Neuronal stem cell (in vitro differentiated cells): ENCODE measurements around the gene TMPRSS6.
"Not testable (repeated sequence)": the region's sequence is repeated elsewhere in the genome, so short reads cannot be mapped to it uniquely, and the experiment has no call there.

ENCODE experiments used
- DNase-seq: peaks from one replicate; pipeline ENCODE4 v3.0.0-alpha.2; 2013; ENCODE audit warnings: low spot score
- H2AFZ ChIP-seq: one replicate; pipeline ENCODE4 v1.6.1; 2013; ENCODE audit warnings: mild to moderate bottlenecking, low read length, inconsistent platforms
- H2AK5ac ChIP-seq: 2 replicates; pipeline ENCODE4 v1.6.1; 2013; ENCODE audit warnings: low read depth, mild to moderate bottlenecking, inconsistent platforms, low read length, moderate library complexity, mixed read lengths
- H2BK120ac ChIP-seq: 2 replicates; pipeline ENCODE4 v1.6.1; 2013; ENCODE audit warnings: low read depth, mild to moderate bottlenecking, inconsistent platforms, low read length, moderate library complexity, mixed read lengths
- H2BK12ac ChIP-seq: one replicate; pipeline ENCODE4 v1.6.1; 2013; ENCODE audit warnings: low read length, inconsistent platforms
- H2BK15ac ChIP-seq: 2 replicates; pipeline ENCODE4 v1.6.1; 2013; ENCODE audit warnings: mild to moderate bottlenecking, low read length, inconsistent platforms, mixed read lengths
- H2BK5ac ChIP-seq: one replicate; pipeline ENCODE4 v1.6.1; 2013; ENCODE audit warnings: inconsistent platforms, mild to moderate bottlenecking, low read length, moderate library complexity
- H3K14ac ChIP-seq: one replicate; pipeline ENCODE4 v1.6.1; 2013; ENCODE audit warnings: low read length, inconsistent platforms
- H3K18ac ChIP-seq: 2 replicates; pipeline ENCODE4 v1.6.1; 2013; ENCODE audit warnings: low read length, inconsistent platforms
- H3K23ac ChIP-seq: 2 replicates; pipeline ENCODE4 v1.6.1; 2013; ENCODE audit warnings: low read depth, mild to moderate bottlenecking, mixed read lengths, low read length, inconsistent platforms; ENCODE audit not compliant: poor library complexity
- H3K27ac ChIP-seq: replicated peaks from 3 replicates; pipeline ENCODE4 v1.5.1; 2013; ENCODE audit warnings: low read length, inconsistent platforms
- H3K27me3 ChIP-seq, 3 experiments: 2 replicates each; pipeline ENCODE4 v1.6.1; 2013; ENCODE audit warnings: low read length in 3 of 3, mild to moderate bottlenecking in 2 of 3, inconsistent platforms in 1 of 3, low read depth in 1 of 3, mixed read lengths in 1 of 3, moderate library complexity in 1 of 3; ENCODE audit not compliant: control insufficient read depth in 3 of 3, insufficient read depth in 3 of 3
- H3K36me3 ChIP-seq, 2 donors: replicated peaks in 1 of 2; 2 replicates each; pipeline ENCODE4 v1.6.1; 2013; ENCODE audit warnings: low read length in 2 of 2; ENCODE audit not compliant: control insufficient read depth in 2 of 2, insufficient read depth in 2 of 2
- H3K4ac ChIP-seq: 2 replicates; pipeline ENCODE4 v1.6.1; 2013; ENCODE audit warnings: inconsistent platforms, mild to moderate bottlenecking, low read length, moderate library complexity
- H3K4me1 ChIP-seq, 2 donors: 1 replicate in 1 of 2; 2 replicates in 1 of 2; pipeline ENCODE4 v1.6.1; 2013; ENCODE audit warnings: low read length in 2 of 2, low read depth in 1 of 2; ENCODE audit not compliant: control insufficient read depth in 2 of 2, insufficient read depth in 1 of 2
- H3K4me2 ChIP-seq: one replicate; pipeline ENCODE4 v1.6.1; 2013; ENCODE audit warnings: mild to moderate bottlenecking, low read length, inconsistent platforms; ENCODE audit not compliant: insufficient read depth, poor library complexity, severe bottlenecking
- H3K4me3 ChIP-seq, 2 donors: 2 replicates each; pipeline ENCODE4 v1.5.1; 2013; ENCODE audit warnings: low read length in 2 of 2, mild to moderate bottlenecking in 2 of 2, inconsistent platforms in 1 of 2, moderate library complexity in 1 of 2
- H3K79me1 ChIP-seq: one replicate; pipeline ENCODE4 v1.6.1; 2013; ENCODE audit warnings: low read depth, mild to moderate bottlenecking, inconsistent platforms, low read length, moderate library complexity
- H3K9ac ChIP-seq: one replicate; pipeline ENCODE4 v1.6.1; 2013; ENCODE audit warnings: mild to moderate bottlenecking, low read depth, low read length, inconsistent platforms; ENCODE audit not compliant: poor library complexity
- H3K9me3 ChIP-seq, 2 donors: replicated peaks in 1 of 2; 2 replicates each; pipeline versions ENCODE3 to v1.6.1; 2013; ENCODE audit warnings: low read length in 2 of 2, mild to moderate bottlenecking in 2 of 2, inconsistent platforms in 1 of 2, low read depth in 1 of 2, mixed read lengths in 1 of 2, moderate library complexity in 1 of 2; ENCODE audit not compliant: control insufficient read depth in 2 of 2, insufficient read depth in 1 of 2
- H4K8ac ChIP-seq: one replicate; pipeline ENCODE4 v1.6.1; 2013; ENCODE audit warnings: low read depth, mild to moderate bottlenecking, inconsistent platforms, low read length, moderate library complexity
- H4K91ac ChIP-seq: one replicate; pipeline ENCODE4 v1.6.1; 2013; ENCODE audit warnings: low read length, low read depth, mild to moderate bottlenecking, inconsistent platforms; ENCODE audit not compliant: poor library complexity
- WGBS, 2 donors: extraction: QIAGEN DNeasy Blood & Tissue Kit; methylation state at CpG; one replicate each; pipeline ENCODE4 v1.1.7; 2013; ENCODE audit warnings: missing lambda C conversion rate in 2 of 2, mixed read lengths in 1 of 2; ENCODE audit not compliant: insufficient read length in 2 of 2, insufficient replicate concordance in 1 of 2; ENCODE audit errors: extremely low coverage in 2 of 2; 5-methylcytosine and 5-hydroxymethylcytosine counted together

The TMPRSS6 gene

DNA sequence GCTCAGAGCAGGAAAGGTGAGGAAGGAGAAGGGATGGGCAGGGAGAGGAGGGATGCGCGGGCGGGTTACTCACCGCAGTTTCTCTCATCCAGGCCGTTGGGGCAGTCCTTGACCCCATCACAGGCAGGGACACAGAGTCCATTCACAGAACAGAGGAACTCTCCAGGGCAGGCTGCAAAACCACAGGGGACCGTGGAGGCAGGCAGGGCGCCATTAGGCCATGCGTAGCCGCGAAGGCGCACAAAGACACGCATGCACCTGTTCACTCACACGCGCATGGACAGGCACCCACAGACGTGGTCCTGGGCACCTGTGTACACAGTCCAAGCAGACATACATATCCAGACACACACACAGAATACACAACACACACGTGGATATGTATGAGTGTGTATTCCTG is 35.0 kb downstream of the TMPRSS6 start:
- no peak overlapping the region for H3K27ac ChIP-seq
- H3K9ac ChIP-seq = peak overlapping the region; percentile 64
- no peaks in the 10 kb centered on the region for H3K36me3 ChIP-seq
- H3K14ac ChIP-seq = peak overlapping the region; percentile 9
- no peak overlapping the region for H4K8ac ChIP-seq
- no peak overlapping the region for H2AK5ac ChIP-seq
- H3K4me3 ChIP-seq = peak overlapping the region in 1 of 2 donors; percentile 50
- no peak overlapping the region for H3K23ac ChIP-seq
- H2BK120ac ChIP-seq = no peak overlapping the region
- WGBS, 2 donors = no CpG with 5 or more reads among the region's 16 CpGs
- H2BK15ac ChIP-seq = peak overlapping the region; percentile 45
- peaks cover 0 to 31% (median 27%) of the 10 kb centered on the region in 3 experiments for H3K27me3 ChIP-seq
- H3K9me3 ChIP-seq = peaks cover 0 to 2% of the 10 kb centered on the region in 2 donors
- H2AFZ ChIP-seq = no peak overlapping the region
- no peak overlapping the region for H3K18ac ChIP-seq
- H3K4me1 ChIP-seq = peaks cover 0 to 4% of the 10 kb centered on the region in 2 donors
- no peak overlapping the region for H4K91ac ChIP-seq
- H3K4ac ChIP-seq = no peak overlapping the region
- H3K4me2 ChIP-seq = no peak overlapping the region
- no peak overlapping the region for H2BK5ac ChIP-seq
- H2BK12ac ChIP-seq = no peak overlapping the region
- no peak for DNase-seq
- H3K79me1 ChIP-seq = no peaks in the 10 kb centered on the region

DNA sequence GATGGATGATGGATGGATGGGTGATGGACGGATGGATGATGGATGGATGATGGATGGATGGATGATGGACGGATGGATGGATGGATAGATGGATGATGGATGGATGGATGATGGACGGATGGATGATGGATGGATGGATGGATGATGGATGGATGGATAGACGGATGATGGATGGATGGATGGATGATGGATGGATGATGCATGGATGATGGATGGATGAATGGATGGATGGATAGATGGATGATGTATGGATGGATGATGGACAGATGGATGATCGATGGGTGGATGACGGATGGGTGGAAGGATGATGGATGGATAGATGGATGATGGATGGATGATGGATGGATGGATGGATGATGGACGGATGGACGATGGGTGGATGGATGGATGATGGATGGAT is 36.8 kb downstream of the TMPRSS6 start:
- H2BK120ac ChIP-seq = no peak overlapping the region
- WGBS, 2 donors = 100% methylated on average over 6 to 8 of the region's 8 CpGs
- H3K18ac ChIP-seq = no peak overlapping the region
- no peak overlapping the region for H2BK15ac ChIP-seq
- no peak overlapping the region for H4K91ac ChIP-seq
- H3K27me3 ChIP-seq = peaks cover 4 to 48% (median 45%) of the 10 kb centered on the region in 3 experiments
- no peak overlapping the region for H4K8ac ChIP-seq
- H2BK12ac ChIP-seq = no peak overlapping the region
- H3K4me1 ChIP-seq = peaks cover 0 to 4% of the 10 kb centered on the region in 2 donors
- no peak for DNase-seq
- no peak overlapping the region for H3K23ac ChIP-seq
- peaks cover 0 to 2% of the 10 kb centered on the region in 2 donors for H3K9me3 ChIP-seq
- no peak overlapping the region for H3K14ac ChIP-seq
- H3K9ac ChIP-seq = no peak overlapping the region
- no peak overlapping the region for H3K27ac ChIP-seq
- no peak overlapping the region for H3K4ac ChIP-seq
- H3K79me1 ChIP-seq = no peaks in the 10 kb centered on the region
- H2AFZ ChIP-seq = no peak overlapping the region
- peak overlapping the region in 1 of 2 donors; percentile 23 for H3K4me3 ChIP-seq
- H2AK5ac ChIP-seq = no peak overlapping the region
- no peaks in the 10 kb centered on the region for H3K36me3 ChIP-seq
- no peak overlapping the region for H2BK5ac ChIP-seq
- H3K4me2 ChIP-seq = no peak overlapping the region

- H3K79me1 ChIP-seq, H3K4ac ChIP-seq, H4K8ac ChIP-seq, H2AFZ ChIP-seq, H3K27ac ChIP-seq, H3K14ac ChIP-seq, H3K9me3 ChIP-seq, H2AK5ac ChIP-seq, DNase-seq, H3K4me3 ChIP-seq, H3K4me2 ChIP-seq, H3K4me1 ChIP-seq, H2BK5ac ChIP-seq, H3K36me3 ChIP-seq, H2BK12ac ChIP-seq, H2BK15ac ChIP-seq, H3K18ac ChIP-seq, H2BK120ac ChIP-seq: not testable (repeated sequence)
- WGBS, 2 donors = 100% methylated on average over 2 to 4 of the region's 5 CpGs
- Histone ChIP-seq H3K23ac (peak overlapping the region; percentile 56), H3K27me3 (peaks cover 4 to 48% (median 46%) of the 10 kb centered on the region in 3 experiments), H3K9ac (peak overlapping the region; percentile 55), H4K91ac (peak overlapping the region; percentile 6)
These were observed 37.5 kb downstream of the TMPRSS6 start for GRCh38 chr22:37071850-37072592.

- Histone ChIP-seq H3K27me3 (peaks cover 4 to 44% (median 35%) of the 10 kb centered on the region in 3 experiments), H3K14ac (no peak overlapping the region), H4K91ac (no peak overlapping the region), H3K79me1 (no peaks in the 10 kb centered on the region), H2AFZ (no peak overlapping the region), H3K4me2 (no peak overlapping the region), H2BK5ac (no peak overlapping the region), H2AK5ac (peak overlapping the region; percentile 47), H3K23ac (no peak overlapping the region), H2BK15ac (no peak overlapping the region), H4K8ac (no peak overlapping the region), H3K9ac (peak overlapping the region; percentile 2), H2BK120ac (no peak overlapping the region), H3K36me3 (no peaks in the 10 kb centered on the region), H3K27ac (no peak overlapping the region), H3K4ac (no peak overlapping the region), H3K4me1 (peaks cover 0 to 4% of the 10 kb centered on the region in 2 donors), H3K9me3 (peaks cover 0 to 2% of the 10 kb centered on the region in 2 donors), H3K4me3 (no peak overlapping the region), H3K18ac (no peak overlapping the region), H2BK12ac (no peak overlapping the region)
- no peak for DNase-seq
- WGBS, 2 donors = no CpG with 5 or more reads among the region's 9 CpGs
These were observed 38.8 kb downstream of the TMPRSS6 start for GRCh38 chr22:37070744-37071143.
